ENCODE data around the gene NATD1. TPM values are rescaled to one million over a fixed set of nuclear protein-coding genes. Genes with fewer than 3 reads are reported as not detected.

NATD1 gene
- total RNA-seq, 1 donor from 2014 or later, result 7.9 TPM

DNA sequence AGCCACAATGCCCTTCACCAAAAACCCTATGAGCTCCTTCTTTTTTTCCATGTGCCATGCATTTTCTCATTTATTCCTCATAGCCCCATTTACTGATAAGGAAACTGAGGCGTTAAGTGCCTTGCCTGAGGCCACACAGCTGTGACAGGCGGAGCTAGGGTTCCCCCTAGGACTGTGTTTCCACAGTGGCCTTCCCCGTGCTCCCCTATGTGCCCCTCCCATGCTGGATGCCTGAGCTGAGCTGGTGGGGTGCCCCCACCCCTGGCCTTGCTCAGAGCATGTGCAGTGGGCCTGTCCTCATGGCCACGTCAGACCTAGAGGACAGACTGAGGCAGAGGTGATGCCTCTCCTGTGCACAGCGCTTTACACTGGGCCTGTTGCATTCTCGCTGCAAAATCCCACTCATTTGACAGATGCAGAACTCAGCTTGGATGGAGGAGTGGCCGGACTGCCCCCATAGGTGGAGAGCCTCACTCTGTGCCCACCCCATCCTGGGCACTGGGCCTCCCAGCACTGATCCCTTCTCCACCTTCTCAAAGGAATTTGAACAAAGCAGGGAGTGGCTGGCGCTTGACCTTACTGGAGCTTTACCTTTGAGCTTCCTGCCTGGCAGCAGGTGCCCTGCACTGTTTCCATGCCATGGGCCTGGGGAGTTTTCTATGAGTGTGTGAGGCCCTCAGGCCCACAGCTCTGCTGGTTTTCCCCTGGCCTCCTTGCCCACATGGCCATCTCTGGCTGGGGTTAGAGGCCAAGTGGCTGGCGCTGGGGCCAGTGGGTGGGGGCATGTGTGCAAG lies 33.9 kb upstream of the NATD1 start:
- Mint-ChIP-seq H3K27ac (ENCODE audit: unreplicated experiment) (peak overlapping the region; percentile 89), H3K4me3 (ENCODE audit: unreplicated experiment) (peak overlapping the region; percentile 97), H3K27me3 (ENCODE audit: low read depth, unreplicated experiment) (no peaks in the 10 kb centered on the region), H3K4me1 (ENCODE audit: low read depth, unreplicated experiment) (peaks cover 26% of the 10 kb centered on the region), H3K36me3 (ENCODE audit: low read depth, unreplicated experiment) (peaks cover 2% of the 10 kb centered on the region), H3K9me3 (ENCODE audit: unreplicated experiment) (no peaks in the 10 kb centered on the region)
- H3K9me3 ChIP-seq (ENCODE audit: insufficient read depth, low read depth, low read length), result peaks cover 2% of the 10 kb centered on the region
- DNase-seq (ENCODE audit: low read depth) (no peak), FAIRE-seq (no peak)
- no peaks in the 10 kb centered on the region for H3K27me3 ChIP-seq (ENCODE audit: insufficient read depth, low read length)
- peak overlapping the region; percentile 91 for H3K27ac ChIP-seq (ENCODE audit: low read depth, low read length)
- no peak overlapping the region for H2AFZ ChIP-seq (ENCODE audit: low read depth, low read length)
- no peaks in the 10 kb centered on the region for H3K36me3 ChIP-seq (ENCODE audit: insufficient read depth, low read length)
- H4K20me1 ChIP-seq (ENCODE audit: insufficient read depth, low read length), result peaks cover 67% of the 10 kb centered on the region
- H3K79me2 ChIP-seq (ENCODE audit: insufficient read depth, low read length), result peaks cover 75% of the 10 kb centered on the region
- TF ChIP-seq, protein P1, sequence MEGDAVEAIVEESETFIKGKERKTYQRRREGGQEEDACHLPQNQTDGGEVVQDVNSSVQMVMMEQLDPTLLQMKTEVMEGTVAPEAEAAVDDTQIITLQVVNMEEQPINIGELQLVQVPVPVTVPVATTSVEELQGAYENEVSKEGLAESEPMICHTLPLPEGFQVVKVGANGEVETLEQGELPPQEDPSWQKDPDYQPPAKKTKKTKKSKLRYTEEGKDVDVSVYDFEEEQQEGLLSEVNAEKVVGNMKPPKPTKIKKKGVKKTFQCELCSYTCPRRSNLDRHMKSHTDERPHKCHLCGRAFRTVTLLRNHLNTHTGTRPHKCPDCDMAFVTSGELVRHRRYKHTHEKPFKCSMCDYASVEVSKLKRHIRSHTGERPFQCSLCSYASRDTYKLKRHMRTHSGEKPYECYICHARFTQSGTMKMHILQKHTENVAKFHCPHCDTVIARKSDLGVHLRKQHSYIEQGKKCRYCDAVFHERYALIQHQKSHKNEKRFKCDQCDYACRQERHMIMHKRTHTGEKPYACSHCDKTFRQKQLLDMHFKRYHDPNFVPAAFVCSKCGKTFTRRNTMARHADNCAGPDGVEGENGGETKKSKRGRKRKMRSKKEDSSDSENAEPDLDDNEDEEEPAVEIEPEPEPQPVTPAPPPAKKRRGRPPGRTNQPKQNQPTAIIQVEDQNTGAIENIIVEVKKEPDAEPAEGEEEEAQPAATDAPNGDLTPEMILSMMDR (IDR thresholded peaks at IDR 0.05; ENCODE audit: insufficient read depth, low read depth, low read length), result no peak
- no peak for TF ChIP-seq EZH2 (IDR thresholded peaks at IDR 0.05; ENCODE audit: insufficient read depth, low read length)
- peak overlapping the region; percentile 51 for H3K4me3 ChIP-seq (ENCODE audit: insufficient read depth, low read depth, low read length)
- H3K4me1 ChIP-seq (ENCODE audit: insufficient read depth, low read length), result peaks cover 45% of the 10 kb centered on the region
- H3K4me2 ChIP-seq (ENCODE audit: low read length), result peak overlapping the region; percentile 96
- peak overlapping the region; percentile 95 for H3K9ac ChIP-seq (ENCODE audit: low read length)

DNA sequence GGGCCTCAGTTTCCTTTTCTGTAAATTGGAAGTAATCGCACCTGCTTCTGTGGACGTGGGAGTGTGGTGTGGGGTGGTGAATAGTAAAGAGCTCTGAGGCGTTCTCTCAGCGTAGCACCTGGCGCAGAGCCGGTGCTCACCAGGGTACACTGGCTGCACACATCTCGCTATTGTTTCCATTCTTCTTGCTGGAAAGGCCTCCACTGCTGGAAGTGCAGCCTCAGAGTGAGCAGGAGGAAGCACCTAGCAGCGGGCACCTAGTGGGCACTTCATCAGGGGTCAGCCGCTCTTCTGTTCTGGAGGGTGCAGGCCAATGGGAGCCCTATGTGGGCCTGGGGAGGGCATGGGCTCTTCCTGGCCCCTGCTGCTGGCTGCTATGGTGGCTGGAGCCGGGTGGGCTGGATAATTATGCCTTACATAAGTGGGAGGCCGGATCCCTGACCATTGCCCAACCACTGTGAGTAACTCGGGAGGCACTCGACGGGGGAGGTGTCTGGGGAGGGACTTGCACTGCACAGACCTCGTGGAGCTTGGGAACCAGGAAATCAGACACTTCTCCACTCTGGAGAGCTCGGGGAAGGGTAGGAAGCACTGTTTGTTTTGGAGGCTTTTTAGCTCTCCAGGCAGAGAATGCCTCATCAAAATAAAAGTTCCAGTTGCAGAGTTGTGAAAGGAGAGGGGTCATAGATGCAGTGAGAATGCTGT lies 33.0 kb upstream of the NATD1 start:
- Histone ChIP-seq H2AFZ (ENCODE audit: low read depth, low read length) (no peak overlapping the region), H3K27me3 (ENCODE audit: insufficient read depth, low read length) (no peaks in the 10 kb centered on the region), H3K4me3 (ENCODE audit: insufficient read depth, low read depth, low read length) (peak overlapping the region; percentile 92), H3K9ac (ENCODE audit: low read length) (peak overlapping the region; percentile 95), H3K36me3 (ENCODE audit: insufficient read depth, low read length) (no peaks in the 10 kb centered on the region), H3K79me2 (ENCODE audit: insufficient read depth, low read length) (peaks cover 66% of the 10 kb centered on the region), H3K4me1 (ENCODE audit: insufficient read depth, low read length) (peaks cover 50% of the 10 kb centered on the region), H3K27ac (ENCODE audit: low read depth, low read length) (peak overlapping the region; percentile 91), H4K20me1 (ENCODE audit: insufficient read depth, low read length) (peaks cover 58% of the 10 kb centered on the region), H3K4me2 (ENCODE audit: low read length) (peak overlapping the region; percentile 96), H3K9me3 (ENCODE audit: insufficient read depth, low read depth, low read length) (no peaks in the 10 kb centered on the region)
- TF ChIP-seq, protein P1 (IDR thresholded peaks at IDR 0.05; ENCODE audit: insufficient read depth, low read depth, low read length), result no peak
- TF ChIP-seq EZH2 (IDR thresholded peaks at IDR 0.05; ENCODE audit: insufficient read depth, low read length), result no peak
- Mint-ChIP-seq H3K9me3 (ENCODE audit: unreplicated experiment) (no peaks in the 10 kb centered on the region), H3K4me1 (ENCODE audit: low read depth, unreplicated experiment) (peaks cover 28% of the 10 kb centered on the region), H3K36me3 (ENCODE audit: low read depth, unreplicated experiment) (peaks cover 2% of the 10 kb centered on the region), H3K27ac (ENCODE audit: unreplicated experiment) (peak overlapping the region; percentile 87), H3K27me3 (ENCODE audit: low read depth, unreplicated experiment) (no peaks in the 10 kb centered on the region), H3K4me3 (ENCODE audit: unreplicated experiment) (peak overlapping the region; percentile 97)
- DNase-seq (ENCODE audit: low read depth) (peak; percentile 98), FAIRE-seq (peak; percentile 54)
